HEK293T (cell line): ENCODE data around the gene P2RX7.

Experiments used
- CTCF ChIA-PET: fragments of 350-600 bp; formaldehyde crosslinking; extraction: SDS; loops from one replicate; lab custom pipeline; 2021; ENCODE audit warnings: antibody characterized with exemption, inconsistent platforms; lab: Yijun Ruan, JAX
- POLR2A ChIA-PET: fragments of 350-600 bp; formaldehyde crosslinking; extraction: SDS; loops from one replicate; lab custom pipeline; 2020; ENCODE audit warnings: antibody characterized with exemption, inconsistent platforms; lab: Yijun Ruan, JAX
- DNase-seq: peaks from one replicate; pipeline ENCODE4 v3.0.0; 2012; ENCODE audit warnings: mixed read lengths; ENCODE audit errors: extremely low spot score
- ARNT ChIP-seq: fragments of 450-650 bp; IDR thresholded peaks from 2 replicates; pipeline ENCODE4 v1.6.1; 2017; ENCODE audit warnings: mild to moderate bottlenecking
- BHLHE40 ChIP-seq: fragments of 450-650 bp; IDR thresholded peaks from 2 replicates; pipeline ENCODE4 v1.6.1; 2016; ENCODE audit warnings: mild to moderate bottlenecking, moderate library complexity, borderline replicate concordance
- CTBP1 ChIP-seq: fragments of 450-650 bp; IDR thresholded peaks from 2 replicates; pipeline ENCODE4 v1.6.1; 2016; ENCODE audit warnings: borderline replicate concordance
- ELF4 ChIP-seq: fragments of 450-650 bp; IDR thresholded peaks from 2 replicates; pipeline ENCODE4 v1.6.1; 2017; ENCODE audit warnings: antibody characterized with exemption
- FOXA1 ChIP-seq: fragments of 450-650 bp; IDR thresholded peaks from 2 replicates; pipeline ENCODE4 v1.6.1; 2016; ENCODE audit warnings: mild to moderate bottlenecking
- FOXK2 ChIP-seq: fragments of 450-650 bp; IDR thresholded peaks from 2 replicates; pipeline ENCODE4 v1.6.1; 2016; ENCODE audit warnings: mild to moderate bottlenecking
- FOXM1 ChIP-seq: fragments of 450-650 bp; IDR thresholded peaks from 2 replicates; pipeline ENCODE4 v1.6.1; 2017; ENCODE audit warnings: mild to moderate bottlenecking, borderline replicate concordance
- HDGF ChIP-seq: fragments of 450-650 bp; IDR thresholded peaks from 2 replicates; pipeline ENCODE4 v1.6.1; 2017; ENCODE audit warnings: antibody characterized with exemption, borderline replicate concordance
- L3MBTL2 ChIP-seq: fragments of 450-650 bp; conservative IDR thresholded peaks from 2 replicates; pipeline ENCODE4 v1.6.1; 2016; ENCODE audit warnings: mild to moderate bottlenecking
- LEF1 ChIP-seq: fragments of 450-650 bp; IDR thresholded peaks from 2 replicates; pipeline ENCODE4 v1.6.1; 2017; ENCODE audit warnings: mild to moderate bottlenecking, borderline replicate concordance
- NFRKB ChIP-seq: fragments of 450-650 bp; IDR thresholded peaks from 2 replicates; pipeline ENCODE4 v1.6.1; 2016; ENCODE audit warnings: mild to moderate bottlenecking, moderate library complexity
- SP1 ChIP-seq: fragments of 450-650 bp; IDR thresholded peaks from 2 replicates; pipeline ENCODE4 v1.6.1; 2017
- SUZ12 ChIP-seq: fragments of 450-650 bp; IDR thresholded peaks from 2 replicates; pipeline ENCODE4 v1.6.1; 2016; ENCODE audit warnings: mild to moderate bottlenecking
- TARDBP ChIP-seq: fragments of 450-650 bp; IDR thresholded peaks from 2 replicates; pipeline ENCODE4 v1.6.1; 2016
- ZNF384 ChIP-seq: fragments of 450-650 bp; IDR thresholded peaks from 2 replicates; pipeline ENCODE4 v1.6.1; 2016
- TF ChIP-seq, protein P1 (sequence below): fragments of 450-650 bp; IDR thresholded peaks from 2 replicates; pipeline ENCODE4 v1.6.1; 2016

Gene P2RX7

DNA sequence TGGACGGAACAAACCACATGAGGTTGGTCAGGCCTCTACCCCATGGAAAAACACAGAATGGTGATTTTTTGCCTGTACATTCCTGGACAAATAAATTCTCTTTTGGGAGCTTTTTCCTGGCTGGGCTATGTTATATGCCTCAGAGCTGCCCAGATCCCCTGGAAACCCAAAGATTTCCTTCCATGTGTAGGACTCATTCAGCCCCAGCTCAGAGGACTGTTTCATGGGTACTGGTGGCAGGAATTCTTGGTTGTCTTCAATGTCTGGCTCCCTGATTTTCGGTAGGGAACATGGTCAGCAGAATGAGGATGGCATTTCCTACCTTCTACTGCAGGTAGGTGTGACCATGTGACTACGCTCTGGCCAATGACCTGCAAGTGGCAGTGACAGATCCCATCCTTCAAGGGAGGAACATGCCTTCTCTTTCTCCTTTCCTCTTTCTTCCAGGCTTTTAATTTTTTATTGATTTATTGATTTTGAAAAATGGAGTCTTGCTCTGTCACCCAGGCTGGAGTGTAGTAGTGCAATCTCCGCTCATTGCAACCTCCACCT is 15.4 kb upstream of the P2RX7 start:
- TF ChIP-seq ELF4 (no peak), ZNF384 (no peak), CTBP1 (no peak), TARDBP (no peak), BHLHE40 (no peak), HDGF (no peak), LEF1 (no peak), ARNT (no peak), FOXK2 (no peak), FOXM1 (no peak), SUZ12 (no peak), SP1 (no peak), L3MBTL2 (no peak)
- ChIA-PET POLR2A (no interaction called here), CTCF (interaction anchor here (0.8 to 1.0 kb wide), 2 partner anchors 9 to 14 kb away, joined by 3 to 4 read pairs; no protein-coding TSS in a partner anchor)
- DNase-seq, result no peak

DNA sequence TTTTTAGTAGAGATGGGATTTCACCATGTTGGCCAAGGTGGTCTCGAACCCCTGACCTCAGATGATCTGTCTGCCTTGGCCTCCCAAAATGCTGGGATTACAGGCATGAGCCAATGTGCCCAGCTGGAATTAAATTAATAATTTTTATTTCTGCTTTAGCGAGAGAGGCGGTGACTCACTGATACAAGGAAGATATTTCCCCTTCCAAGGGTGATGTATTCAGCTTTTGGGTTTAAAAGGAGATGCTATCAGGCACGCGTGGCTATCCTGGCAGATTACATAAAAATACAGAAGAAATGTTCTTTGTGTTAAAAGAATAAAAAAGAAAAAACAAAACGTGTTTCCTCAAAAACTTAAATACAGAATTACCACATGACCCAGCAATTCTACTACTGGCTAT is 12.4 kb upstream of the P2RX7 start:
- no peak for DNase-seq
- CTCF ChIA-PET, result no interaction called here
- TF ChIP-seq CTBP1, result no peak
- no peak for TF ChIP-seq ZNF384
- no peak for TF ChIP-seq TARDBP
- TF ChIP-seq, protein P1, sequence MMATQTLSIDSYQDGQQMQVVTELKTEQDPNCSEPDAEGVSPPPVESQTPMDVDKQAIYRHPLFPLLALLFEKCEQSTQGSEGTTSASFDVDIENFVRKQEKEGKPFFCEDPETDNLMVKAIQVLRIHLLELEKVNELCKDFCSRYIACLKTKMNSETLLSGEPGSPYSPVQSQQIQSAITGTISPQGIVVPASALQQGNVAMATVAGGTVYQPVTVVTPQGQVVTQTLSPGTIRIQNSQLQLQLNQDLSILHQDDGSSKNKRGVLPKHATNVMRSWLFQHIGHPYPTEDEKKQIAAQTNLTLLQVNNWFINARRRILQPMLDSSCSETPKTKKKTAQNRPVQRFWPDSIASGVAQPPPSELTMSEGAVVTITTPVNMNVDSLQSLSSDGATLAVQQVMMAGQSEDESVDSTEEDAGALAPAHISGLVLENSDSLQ, result no peak
- no peak for TF ChIP-seq SP1
- no peak for TF ChIP-seq ELF4
- no peak for TF ChIP-seq NFRKB
- no peak for TF ChIP-seq L3MBTL2
- POLR2A ChIA-PET, result no interaction called here

DNA sequence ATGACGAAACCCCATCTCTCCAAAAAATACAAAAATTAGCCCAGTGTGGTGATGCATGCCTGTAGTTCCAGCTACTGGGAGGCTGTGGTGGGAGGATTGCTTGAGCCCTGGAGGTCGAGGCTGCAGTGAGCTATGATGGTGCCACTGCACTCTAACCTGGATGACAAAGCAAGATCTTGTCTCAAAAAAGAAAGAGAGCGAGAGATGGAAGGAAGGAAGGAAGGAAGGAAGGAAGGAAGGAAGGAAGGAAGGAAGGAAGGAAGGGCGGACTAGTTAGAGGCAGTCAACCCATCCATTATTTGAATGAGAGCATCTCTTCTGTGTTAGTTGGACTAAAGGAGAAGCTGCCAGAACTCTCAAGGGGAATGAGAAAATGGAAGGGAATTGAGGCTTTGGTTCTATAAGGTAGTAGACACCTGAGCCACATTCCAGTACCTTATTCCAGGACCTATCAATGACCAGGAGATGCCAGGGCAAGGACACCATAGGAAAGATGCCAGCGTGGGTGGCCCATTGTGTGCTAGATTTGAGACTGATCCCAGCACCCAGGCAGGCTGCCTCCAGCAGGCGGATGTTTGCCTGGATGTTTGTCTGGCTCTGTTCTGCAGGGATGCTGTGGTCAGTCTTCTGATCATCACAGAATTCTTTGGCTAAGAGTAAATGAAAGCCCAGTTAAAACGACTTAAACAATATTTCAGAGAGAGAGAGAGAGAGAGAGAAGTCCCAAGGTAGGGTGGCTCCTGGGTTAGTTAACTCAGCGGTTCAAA is 11.5 kb upstream of the P2RX7 start:
- TF ChIP-seq FOXA1 (no peak), CTBP1 (no peak), ARNT (no peak), NFRKB (no peak), ZNF384 (no peak), BHLHE40 (no peak), ELF4 (no peak), FOXK2 (no peak), LEF1 (no peak), FOXM1 (no peak), L3MBTL2 (no peak), TARDBP (no peak), HDGF (no peak), SUZ12 (no peak)
- TF ChIP-seq, protein P1, result no peak
- DNase-seq, result no peak
- POLR2A ChIA-PET, result interaction anchor here (0.7 kb wide), 1 partner anchor 920 kb away, joined by 3 read pairs; the partner anchor contains the start of gene RPLP0
- CTCF ChIA-PET, result no interaction called here

DNA sequence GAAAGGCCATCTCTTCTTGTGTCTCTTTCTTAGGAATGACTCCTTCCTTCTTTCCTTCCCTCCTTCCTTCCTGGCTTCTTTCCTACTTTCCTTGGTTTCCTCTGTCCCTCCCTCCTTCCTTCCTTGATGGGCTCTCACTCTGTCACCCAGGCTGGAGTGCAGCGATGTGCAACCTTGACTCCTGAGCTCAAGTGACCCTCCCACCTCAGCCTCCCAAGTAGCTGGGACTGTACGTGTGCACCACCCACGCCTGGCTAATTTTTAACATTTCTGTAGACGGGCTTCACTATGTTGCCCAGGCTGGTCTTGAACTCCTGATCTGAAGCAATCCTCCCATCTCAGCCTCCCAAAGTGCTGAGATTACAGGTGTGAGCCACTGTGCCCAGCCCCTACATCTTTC is 10.9 kb upstream of the P2RX7 start:
- no peak for TF ChIP-seq L3MBTL2
- no peak for TF ChIP-seq FOXK2
- TF ChIP-seq SP1, result no peak
- no peak for TF ChIP-seq FOXM1
- no peak for TF ChIP-seq ELF4
- no peak for TF ChIP-seq NFRKB
- TF ChIP-seq, protein P1, result no peak
- TF ChIP-seq BHLHE40, result no peak
- no peak for TF ChIP-seq ZNF384
- ChIA-PET CTCF (no interaction called here), POLR2A (interaction anchor here (0.7 kb wide), 1 partner anchor 921 kb away, joined by 3 read pairs; the partner anchor contains the start of gene RPLP0)
- DNase-seq, result no peak

DNA sequence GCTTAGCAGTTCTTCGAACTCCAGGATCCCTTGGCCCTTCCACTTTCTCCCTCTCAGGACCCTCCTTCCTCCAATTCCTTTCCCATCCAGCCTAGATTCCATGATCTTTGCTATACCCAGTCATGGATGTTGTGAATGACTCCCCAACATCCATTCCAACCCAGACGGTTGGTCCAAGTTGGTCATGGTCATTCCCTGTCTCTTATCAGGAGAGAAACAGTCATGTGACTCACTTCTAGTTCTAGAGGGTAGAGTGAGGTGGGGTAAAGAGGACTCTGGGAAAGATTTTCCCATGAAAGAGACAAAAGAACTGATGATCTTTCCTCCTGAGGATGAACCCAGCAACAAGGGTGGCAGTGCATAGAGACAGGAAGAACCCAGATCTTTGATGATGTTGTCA is 9.2 kb upstream of the P2RX7 start:
- CTCF ChIA-PET, result no interaction called here

More for the DNA sequence above, 9.2 kb upstream of the P2RX7 start:
- no peak for DNase-seq
- TF ChIP-seq CTBP1, result no peak
- no peak for TF ChIP-seq ARNT
- no peak for TF ChIP-seq ZNF384
- no peak for TF ChIP-seq L3MBTL2
- TF ChIP-seq TARDBP, result no peak
- no peak for TF ChIP-seq NFRKB
- no peak for TF ChIP-seq BHLHE40
- no peak for TF ChIP-seq SUZ12
- no peak for TF ChIP-seq SP1
- TF ChIP-seq FOXA1, result no peak
- no peak for TF ChIP-seq LEF1
- TF ChIP-seq HDGF, result no peak
- TF ChIP-seq ELF4, result no peak
- TF ChIP-seq, protein P1, result no peak
- no peak for TF ChIP-seq FOXM1
- TF ChIP-seq FOXK2, result no peak
- POLR2A ChIA-PET, result no interaction called here
